ENCODE data around the gene C2orf42.
"Not testable (repeated sequence)": the region's sequence is repeated elsewhere in the genome, so short reads cannot be mapped to it uniquely, and the experiment has no call there.

The C2orf42 gene

DNA sequence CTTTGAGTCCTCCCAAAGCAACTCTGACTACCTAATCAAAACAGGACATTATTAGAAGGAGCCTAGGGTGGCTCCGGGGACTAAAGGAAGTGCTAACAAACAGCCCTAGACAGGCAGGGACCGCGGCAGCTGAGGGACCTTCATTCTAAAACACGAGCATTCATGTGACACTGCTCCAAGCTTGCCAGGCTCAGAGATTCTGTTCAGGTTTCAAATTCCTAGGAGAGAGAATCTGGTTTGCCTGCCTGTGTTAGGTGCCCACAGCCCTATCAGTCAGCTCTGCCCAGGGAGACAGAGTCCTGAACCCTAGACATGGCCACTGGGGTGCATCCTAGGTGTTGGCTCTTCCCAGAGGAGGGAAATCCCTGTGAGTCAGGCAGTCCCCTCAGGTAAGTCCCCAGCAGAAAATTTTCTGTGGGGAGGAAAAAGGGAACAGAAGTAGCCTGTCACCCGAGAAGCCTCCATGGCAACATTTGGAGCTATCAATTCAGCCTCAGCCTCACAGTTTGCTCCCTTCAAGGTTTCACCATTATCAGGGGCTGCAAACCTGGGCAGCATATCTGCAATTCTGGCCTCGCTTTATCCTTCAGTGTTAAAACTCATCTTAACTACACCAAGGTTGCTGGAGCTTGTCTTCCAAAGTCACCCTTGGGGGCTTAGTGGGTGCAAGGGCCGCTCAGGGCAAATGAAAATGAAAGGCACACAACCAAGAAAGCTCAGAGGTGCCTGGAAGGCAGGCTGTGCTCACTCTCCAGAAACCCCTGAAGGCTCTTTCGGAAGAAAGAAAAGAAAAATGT lies 75.0 kb downstream of the C2orf42 start:
- Histone ChIP-seq H3F3A (ENCODE audit: control insufficient read depth, insufficient read depth) (peaks cover 13% of the 10 kb centered on the region), H4K20me1 (ENCODE audit: control insufficient read depth, insufficient read depth, low read depth, low read length) (no peaks in the 10 kb centered on the region), H3K79me2 (ENCODE audit: control insufficient read depth, low read length) (no peaks in the 10 kb centered on the region), H3K9me2 (replicated peaks; ENCODE audit: control insufficient read depth, low read length) (no peaks in the 10 kb centered on the region), H3K27ac (ENCODE audit: low read depth, low read length) (no peak overlapping the region), H3K4me2 (ENCODE audit: low read length) (peak overlapping the region; percentile 10), H3K9me3 (ENCODE audit: control insufficient read depth, insufficient read depth, low read length) (no peaks in the 10 kb centered on the region), H3K4me1 (ENCODE audit: control insufficient read depth, low read length) (peaks cover 69% of the 10 kb centered on the region), H3K4me3 (ENCODE audit: low read length) (no peak overlapping the region), H3K27me3 (ENCODE audit: control insufficient read depth, low read length) (no peaks in the 10 kb centered on the region), H3K36me3 (ENCODE audit: control insufficient read depth, low read length) (no peaks in the 10 kb centered on the region)
- TF ChIP-seq EZH2phosphoT487 (IDR thresholded peaks at IDR 0.05; ENCODE audit: borderline replicate concordance, low read length), result no peak
- TF ChIP-seq, protein P1, sequence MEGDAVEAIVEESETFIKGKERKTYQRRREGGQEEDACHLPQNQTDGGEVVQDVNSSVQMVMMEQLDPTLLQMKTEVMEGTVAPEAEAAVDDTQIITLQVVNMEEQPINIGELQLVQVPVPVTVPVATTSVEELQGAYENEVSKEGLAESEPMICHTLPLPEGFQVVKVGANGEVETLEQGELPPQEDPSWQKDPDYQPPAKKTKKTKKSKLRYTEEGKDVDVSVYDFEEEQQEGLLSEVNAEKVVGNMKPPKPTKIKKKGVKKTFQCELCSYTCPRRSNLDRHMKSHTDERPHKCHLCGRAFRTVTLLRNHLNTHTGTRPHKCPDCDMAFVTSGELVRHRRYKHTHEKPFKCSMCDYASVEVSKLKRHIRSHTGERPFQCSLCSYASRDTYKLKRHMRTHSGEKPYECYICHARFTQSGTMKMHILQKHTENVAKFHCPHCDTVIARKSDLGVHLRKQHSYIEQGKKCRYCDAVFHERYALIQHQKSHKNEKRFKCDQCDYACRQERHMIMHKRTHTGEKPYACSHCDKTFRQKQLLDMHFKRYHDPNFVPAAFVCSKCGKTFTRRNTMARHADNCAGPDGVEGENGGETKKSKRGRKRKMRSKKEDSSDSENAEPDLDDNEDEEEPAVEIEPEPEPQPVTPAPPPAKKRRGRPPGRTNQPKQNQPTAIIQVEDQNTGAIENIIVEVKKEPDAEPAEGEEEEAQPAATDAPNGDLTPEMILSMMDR (IDR thresholded peaks at IDR 0.05; ENCODE audit: low read depth, low read length, poor library complexity, severe bottlenecking), result no peak

DNA sequence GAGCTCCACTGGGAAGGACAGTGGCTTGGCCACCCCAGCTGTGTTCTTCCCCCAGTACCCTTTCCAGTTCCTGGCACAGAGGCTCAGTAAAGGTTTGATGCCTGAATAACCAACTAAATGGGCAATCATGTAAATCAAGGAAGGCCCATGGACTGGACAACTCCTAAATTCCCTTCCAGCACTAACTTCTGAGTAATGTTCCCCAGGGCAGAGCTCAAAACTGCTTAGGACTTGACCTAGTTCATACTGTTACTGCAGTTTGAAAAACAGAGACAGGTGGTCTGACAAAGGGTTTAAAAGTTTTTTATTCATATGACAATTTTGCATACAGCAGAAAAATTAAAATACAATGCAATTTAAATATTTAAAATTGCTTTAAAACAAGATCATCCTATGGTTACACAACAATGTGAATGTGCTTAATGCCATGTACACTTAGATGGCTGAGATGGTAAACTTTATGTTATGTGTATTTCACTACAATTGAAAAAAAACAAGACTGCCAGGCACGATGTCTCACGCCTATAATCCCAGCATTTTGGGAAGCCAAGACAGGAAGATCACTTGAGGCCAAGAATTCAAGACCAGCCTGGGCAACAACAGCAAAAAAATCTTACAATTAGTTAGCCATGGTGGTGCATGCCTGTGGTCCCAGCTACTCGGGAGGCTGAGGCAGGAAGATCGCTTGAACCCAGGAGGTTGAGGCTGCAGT lies 77.3 kb downstream of the C2orf42 start:
- Histone ChIP-seq H3F3A (ENCODE audit: control insufficient read depth, insufficient read depth) (peaks cover 18% of the 10 kb centered on the region), H3K27me3 (ENCODE audit: control insufficient read depth, low read length) (no peaks in the 10 kb centered on the region), H3K4me1 (ENCODE audit: control insufficient read depth, low read length) (peaks cover 61% of the 10 kb centered on the region), H3K36me3 (ENCODE audit: control insufficient read depth, low read length) (no peaks in the 10 kb centered on the region; the same call in 1 of the 2 replicates), H3K9me3 (ENCODE audit: control insufficient read depth, insufficient read depth, low read length) (no peaks in the 10 kb centered on the region), H3K4me2 (ENCODE audit: low read length) (no peak overlapping the region), H4K20me1 (ENCODE audit: control insufficient read depth, insufficient read depth, low read depth, low read length) (no peaks in the 10 kb centered on the region), H3K9me2 (replicated peaks; ENCODE audit: control insufficient read depth, low read length) (no peaks in the 10 kb centered on the region), H3K79me2 (ENCODE audit: control insufficient read depth, low read length) (no peaks in the 10 kb centered on the region), H3K27ac (ENCODE audit: low read depth, low read length) (no peak overlapping the region), H3K4me3 (ENCODE audit: low read length) (no peak overlapping the region)
- no peak for TF ChIP-seq EZH2phosphoT487 (IDR thresholded peaks at IDR 0.05; ENCODE audit: borderline replicate concordance, low read length)
- TF ChIP-seq, protein P1 (IDR thresholded peaks at IDR 0.05; ENCODE audit: low read depth, low read length, poor library complexity, severe bottlenecking), result no peak

DNA sequence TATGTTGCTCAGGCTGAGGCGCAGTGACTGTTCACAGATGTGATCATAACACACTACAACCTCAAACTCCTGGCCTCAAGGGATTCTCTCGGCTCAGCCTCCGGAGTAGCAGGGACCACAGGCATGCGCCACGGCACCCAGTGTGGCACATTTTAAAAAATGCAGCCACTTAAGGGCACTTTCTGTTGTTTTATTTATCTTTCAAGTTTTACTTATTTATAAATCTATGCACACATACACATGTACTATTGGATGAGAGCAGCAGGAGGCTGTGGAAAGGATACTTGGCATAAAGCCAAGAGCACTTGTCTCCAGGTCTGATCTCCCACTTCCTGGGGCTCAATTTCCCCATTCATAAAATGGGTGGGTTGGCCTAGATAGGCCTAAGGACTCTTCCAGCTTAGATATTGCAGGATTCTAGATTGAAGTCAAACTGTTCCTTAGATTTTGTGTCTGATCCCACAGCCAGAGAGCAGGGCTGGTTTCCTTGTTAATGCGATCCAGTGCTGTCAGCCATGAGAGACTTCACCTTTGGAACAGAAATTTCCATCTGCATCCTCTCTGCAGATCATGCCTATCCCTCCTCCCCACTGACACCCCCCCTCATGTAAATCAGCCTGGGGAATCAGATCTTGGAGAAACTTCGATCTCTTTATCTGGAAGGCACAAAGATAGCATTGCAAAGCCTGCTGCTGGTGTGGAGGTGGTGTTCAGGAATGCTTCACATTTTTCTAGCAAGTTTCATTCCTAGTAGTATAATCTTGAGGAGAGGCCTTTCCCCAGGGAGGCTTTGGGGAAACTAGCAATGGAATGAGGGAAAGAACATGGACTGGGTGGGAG lies 78.8 kb downstream of the C2orf42 start:
- peaks cover 61% of the 10 kb centered on the region for H3K4me1 ChIP-seq (ENCODE audit: control insufficient read depth, low read length)
- no peak overlapping the region for H3K4me3 ChIP-seq (ENCODE audit: low read length)
- peaks cover 17% of the 10 kb centered on the region for H3F3A ChIP-seq (ENCODE audit: control insufficient read depth, insufficient read depth)
- H4K20me1 ChIP-seq (ENCODE audit: control insufficient read depth, insufficient read depth, low read depth, low read length), result no peaks in the 10 kb centered on the region
- no peak overlapping the region for H3K27ac ChIP-seq (ENCODE audit: low read depth, low read length)
- H3K79me2 ChIP-seq (ENCODE audit: control insufficient read depth, low read length), result no peaks in the 10 kb centered on the region
- no peaks in the 10 kb centered on the region for H3K9me3 ChIP-seq (ENCODE audit: control insufficient read depth, insufficient read depth, low read length)
- H3K36me3 ChIP-seq (ENCODE audit: control insufficient read depth, low read length), result no peaks in the 10 kb centered on the region; the same call in 1 of the 2 replicates
- no peaks in the 10 kb centered on the region for H3K9me2 ChIP-seq (replicated peaks; ENCODE audit: control insufficient read depth, low read length)
- H3K4me2 ChIP-seq (ENCODE audit: low read length), result no peak overlapping the region
- H3K27me3 ChIP-seq (ENCODE audit: control insufficient read depth, low read length), result no peaks in the 10 kb centered on the region
- TF ChIP-seq EZH2phosphoT487 (IDR thresholded peaks at IDR 0.05; ENCODE audit: borderline replicate concordance, low read length), result no peak
- TF ChIP-seq, protein P1 (IDR thresholded peaks at IDR 0.05; ENCODE audit: low read depth, low read length, poor library complexity, severe bottlenecking), result no peak

DNA sequence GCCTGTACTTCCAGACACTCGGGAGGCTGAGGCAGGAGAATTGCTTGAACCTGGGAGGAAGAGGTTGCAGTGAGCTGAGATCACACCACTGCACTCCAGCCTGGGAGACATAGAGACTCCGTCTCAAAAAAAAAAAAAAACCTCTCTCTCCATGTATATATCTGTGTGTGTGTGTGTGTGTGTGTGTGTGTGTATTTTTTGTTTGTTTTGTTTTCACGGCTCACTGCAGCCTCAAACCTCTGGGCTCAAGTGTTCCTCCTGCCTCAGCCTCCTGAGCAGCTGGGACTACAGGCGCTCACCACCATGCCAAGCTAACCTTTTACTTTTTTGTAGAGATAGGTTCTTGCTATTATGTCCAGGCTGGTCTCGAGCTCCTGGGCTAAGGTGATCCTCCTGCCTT lies 80.4 kb downstream of the C2orf42 start:
- not testable (repeated sequence) for H3K4me3 ChIP-seq (ENCODE audit: low read length); H3K36me3 ChIP-seq (ENCODE audit: control insufficient read depth, low read length); H3K9me3 ChIP-seq (ENCODE audit: control insufficient read depth, insufficient read depth, low read length); H3K27me3 ChIP-seq (ENCODE audit: control insufficient read depth, low read length); H4K20me1 ChIP-seq (ENCODE audit: control insufficient read depth, insufficient read depth, low read depth, low read length); H3K79me2 ChIP-seq (ENCODE audit: control insufficient read depth, low read length); H3K9me2 ChIP-seq (replicated peaks; ENCODE audit: control insufficient read depth, low read length); H3K4me2 ChIP-seq (ENCODE audit: low read length); H3K27ac ChIP-seq (ENCODE audit: low read depth, low read length)
- Histone ChIP-seq H3F3A (ENCODE audit: control insufficient read depth, insufficient read depth) (peaks cover 13% of the 10 kb centered on the region), H3K4me1 (ENCODE audit: control insufficient read depth, low read length) (peaks cover 49% of the 10 kb centered on the region)

DNA sequence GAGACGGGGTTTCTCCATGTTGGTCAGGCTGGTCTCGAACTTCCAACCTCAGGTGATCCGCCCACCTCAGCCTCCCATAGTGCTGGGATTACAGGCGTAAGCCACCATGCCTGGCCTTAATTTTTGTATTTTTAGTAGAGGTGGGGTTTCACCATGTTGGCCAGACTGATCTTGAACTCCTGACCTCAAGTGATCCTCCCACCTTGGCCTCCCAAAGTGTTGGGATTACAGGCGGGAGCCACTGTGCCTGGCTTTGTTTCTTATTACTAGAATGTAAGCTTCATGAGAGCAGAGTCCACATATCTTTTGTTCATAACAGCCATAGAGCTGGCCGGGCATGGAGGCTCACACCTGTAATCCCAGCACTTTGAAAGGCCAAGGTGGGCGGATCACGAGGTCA lies 84.7 kb downstream of the C2orf42 start:
- H3F3A ChIP-seq (ENCODE audit: control insufficient read depth, insufficient read depth), result peaks cover 38% of the 10 kb centered on the region
- peaks cover 72% of the 10 kb centered on the region for H3K4me1 ChIP-seq (ENCODE audit: control insufficient read depth, low read length)
- not testable (repeated sequence) for H3K4me3 ChIP-seq (ENCODE audit: low read length); H3K9me2 ChIP-seq (replicated peaks; ENCODE audit: control insufficient read depth, low read length); H3K4me2 ChIP-seq (ENCODE audit: low read length); H3K27me3 ChIP-seq (ENCODE audit: control insufficient read depth, low read length); H3K79me2 ChIP-seq (ENCODE audit: control insufficient read depth, low read length); H4K20me1 ChIP-seq (ENCODE audit: control insufficient read depth, insufficient read depth, low read depth, low read length); H3K36me3 ChIP-seq (ENCODE audit: control insufficient read depth, low read length); H3K27ac ChIP-seq (ENCODE audit: low read depth, low read length); H3K9me3 ChIP-seq (ENCODE audit: control insufficient read depth, insufficient read depth, low read length)

Data from DOHH2 (cell line).